DOHH2 (cell line): ENCODE data around the gene KREMEN1.

Source experiments
- CTCF ChIP-seq: fragments of 200-600 bp; sonication (generic); IDR thresholded peaks from one replicate; pipeline ENCODE4 v1.5.1; 2014; ENCODE audit warnings: antibody characterized with exemption, mild to moderate bottlenecking, low read depth, low read length; ENCODE audit not compliant: poor library complexity, severe bottlenecking
- EZH2phosphoT487 ChIP-seq: fragments of 200-600 bp; sonication (generic); IDR thresholded peaks from 2 replicates; pipeline ENCODE4 v1.6.1; 2017; ENCODE audit warnings: borderline replicate concordance, mild to moderate bottlenecking, antibody characterized with exemption, low read length, moderate library complexity, mixed read lengths

- TF ChIP-seq CTCF: no peak
- no peak for TF ChIP-seq EZH2phosphoT487
Measured at GRCh38 chr22:29216011-29216872, 143.4 kb downstream of the KREMEN1 start.
